Endothelial cell of umbilical vein (primary cell): ENCODE results near the gene SPAG16. TPM values are rescaled to one million over a fixed set of nuclear protein-coding genes. Genes with fewer than 3 reads are reported as not detected.

Source experiments
- BruUV-seq: library from RNA; stranded (reverse); fragments of 400-500 nt; replicated peaks from 2 replicates; lab custom pipeline; 2021; lab: Mats Ljungman, UMichigan
- CTCF ChIA-PET: fragments of 300-600, 350-600 bp; sonication (Branson Sonifier 250); formaldehyde crosslinking; loops from one replicate; lab custom pipeline; 2021; ENCODE audit warnings: antibody characterized with exemption, inconsistent platforms; lab: Charles Lee
- POLR2A ChIA-PET: fragments of 300-600, 350-600 bp; sonication (Branson Sonifier 250); formaldehyde crosslinking; loops from one replicate; lab custom pipeline; 2021; ENCODE audit warnings: antibody characterized with exemption, inconsistent platforms; lab: Charles Lee
- DNase-seq: peaks from one replicate; pipeline ENCODE4 v3.0.0-alpha.2; 2011; ENCODE audit warnings: low read depth, low spot score
- FAIRE-seq: peaks from 2 replicates; lab custom pipeline; 2011; peaks lifted over from hg19 to GRCh38; lab: Jason Lieb, UNC
- H2AFZ ChIP-seq: 2 replicates; pipeline ENCODE4 v1.6.0; 2012; ENCODE audit warnings: low read depth, low read length, control low read depth, inconsistent platforms
- H3K27ac ChIP-seq: 2 replicates; pipeline ENCODE4 v1.5.1; 2011; ENCODE audit warnings: low read depth, mild to moderate bottlenecking, control low read depth, low read length, moderate library complexity; ENCODE audit not compliant: insufficient read depth
- H3K27me3 ChIP-seq, 2 experiments: 2 replicates each; pipeline versions ENCODE4 v1.6.0 to v1.6.1; 2011; ENCODE audit warnings: low read length in 2 of 2, mixed read lengths in 1 of 2; ENCODE audit not compliant: control insufficient read depth in 2 of 2, insufficient read depth in 2 of 2
- H3K36me3 ChIP-seq, 2 experiments: 2 replicates in 1 of 2; 3 replicates in 1 of 2; pipeline ENCODE4 v1.5.1; 2011; ENCODE audit warnings: low read length in 2 of 2, mild to moderate bottlenecking in 1 of 2, moderate library complexity in 1 of 2; ENCODE audit not compliant: control insufficient read depth in 2 of 2, insufficient read depth in 2 of 2; ENCODE audit errors: extremely low read depth in 1 of 2
- H3K4me1 ChIP-seq: 3 replicates; pipeline ENCODE4 v1.5.1; 2011; ENCODE audit warnings: mild to moderate bottlenecking, low read length; ENCODE audit not compliant: control insufficient read depth, insufficient read depth; ENCODE audit errors: extremely low read depth
- H3K4me2 ChIP-seq: 2 replicates; pipeline ENCODE4 v1.6.1; 2011; ENCODE audit warnings: low read length, control low read depth, mixed read lengths; ENCODE audit not compliant: insufficient read depth
- H3K4me3 ChIP-seq, 3 experiments: fragments of 200-600 bp in 1 of 3; sonication (generic), shearing (Covaris generic) in 1 of 3; replicated peaks in 1 of 3; 2 replicates each; pipeline ENCODE4 v1.5.1; 2011 to 2016; ENCODE audit warnings: control low read depth in 3 of 3, low read length in 3 of 3, mild to moderate bottlenecking in 2 of 3, inconsistent platforms in 1 of 3, low read depth in 1 of 3, moderate library complexity in 1 of 3; ENCODE audit not compliant: insufficient read depth in 1 of 3
- H3K79me2 ChIP-seq: 2 replicates; pipeline ENCODE4 v1.6.0; 2012; ENCODE audit warnings: low read length, inconsistent platforms; ENCODE audit not compliant: control insufficient read depth, insufficient read depth
- H3K9ac ChIP-seq: replicated peaks from 2 replicates; pipeline ENCODE3; 2011; ENCODE audit warnings: low read length, control low read depth; ENCODE audit not compliant: insufficient read depth; ENCODE audit errors: extremely low read depth
- H3K9me1 ChIP-seq: replicated peaks from 3 replicates; pipeline ENCODE4 v1.6.0; 2011; ENCODE audit warnings: mild to moderate bottlenecking, low read length; ENCODE audit not compliant: control insufficient read depth, insufficient read depth; ENCODE audit errors: extremely low read depth
- H3K9me3 ChIP-seq: replicated peaks from 2 replicates; pipeline ENCODE4 v1.5.1; 2012; ENCODE audit warnings: low read length, inconsistent platforms; ENCODE audit not compliant: control insufficient read depth, insufficient read depth
- H4K20me1 ChIP-seq: replicated peaks from 2 replicates; pipeline ENCODE3; 2011; ENCODE audit warnings: mild to moderate bottlenecking, low read length; ENCODE audit not compliant: control insufficient read depth, insufficient read depth; ENCODE audit errors: extremely low read depth
- CTCF ChIP-seq, 2 donors: IDR thresholded peaks; 1 replicate in 1 of 2; 2 replicates in 1 of 2; pipeline ENCODE4 v1.5.1; 2011; ENCODE audit warnings: low read length in 2 of 2, mild to moderate bottlenecking in 2 of 2, moderate library complexity in 2 of 2, control low read depth in 1 of 2, inconsistent platforms in 1 of 2, low read depth in 1 of 2; ENCODE audit not compliant: insufficient read depth in 1 of 2; ENCODE audit errors: extremely low read depth in 1 of 2
- EZH2 ChIP-seq: IDR thresholded peaks from 2 replicates; pipeline ENCODE4 v1.6.1; 2012; ENCODE audit warnings: borderline replicate concordance, low read depth, mild to moderate bottlenecking, moderate library complexity, low read length, inconsistent platforms; ENCODE audit not compliant: severe bottlenecking
- FOS ChIP-seq: IDR thresholded peaks from 2 replicates; pipeline ENCODE4 v1.6.1; 2011; ENCODE audit warnings: mild to moderate bottlenecking, low read length, moderate library complexity, borderline replicate concordance; ENCODE audit not compliant: insufficient read depth
- GATA2 ChIP-seq: IDR thresholded peaks from 2 replicates; pipeline ENCODE4 v1.7.0; 2011; ENCODE audit warnings: low read depth, mild to moderate bottlenecking, moderate library complexity, mixed read lengths, low read length; ENCODE audit not compliant: insufficient read length, insufficient read depth
- JUN ChIP-seq: IDR thresholded peaks from 2 replicates; pipeline ENCODE4 v1.6.1; 2011; ENCODE audit warnings: borderline replicate concordance, low read depth; ENCODE audit not compliant: insufficient read length, insufficient read depth
- MAX ChIP-seq: IDR thresholded peaks from 2 replicates; pipeline ENCODE4 v1.6.1; 2011; ENCODE audit not compliant: insufficient read depth, insufficient read length
- MYC ChIP-seq: IDR thresholded peaks from one replicate; pipeline ENCODE4 v1.6.1; 2011; ENCODE audit warnings: mild to moderate bottlenecking, low read depth, low read length
- POLR2A ChIP-seq: IDR thresholded peaks from 2 replicates; pipeline ENCODE4 v1.6.1; 2012; ENCODE audit warnings: low read depth, mild to moderate bottlenecking, control low read depth, low read length
- POLR2AphosphoS5 ChIP-seq: IDR thresholded peaks from 2 replicates; pipeline ENCODE4 v1.6.1; 2012; ENCODE audit warnings: low read depth, mild to moderate bottlenecking, control low read depth, low read length, moderate library complexity; ENCODE audit not compliant: insufficient read depth
- dilution Hi-C: fragments of 300-500 bp; cut with MboI; formaldehyde crosslinking; loops from one replicate; pipeline ENCODE4 v1.15.0; 2019; ENCODE audit warnings: low sequenced_read_pairs; ENCODE audit not compliant: extremely low pct_ligation_motif_present
- intact Hi-C: fragments of 100-400 bp; cut with micrococcal nuclease; formaldehyde crosslinking; loops from one replicate; pipeline ENCODE4 v1.10.0; 2022
- polyA plus RNA-seq, 4 experiments: library from polyadenylated mRNA; depleted of rRNA in 3 of 4; stranded (reverse) in 3 of 4; unstranded in 1 of 4; fragments of >200 nt; gene quantifications; 2 replicates each; pipeline versions ENCODE4 v1.2.1 to v1.2.3, GENCODE V29; 2011 to 2012; ENCODE audit warnings: missing spikeins in 1 of 4
- total RNA-seq: library from RNA; stranded (reverse); gene quantifications from 2 replicates; pipeline ENCODE4 v1.2.3, GENCODE V29; 2021

The SPAG16 gene
- total and polyA plus RNA-seq, 2 donors (not counting 3 experiments of a cell fraction or from before 2014, with no cell fraction given): 4.0 to 7.7 TPM

DNA sequence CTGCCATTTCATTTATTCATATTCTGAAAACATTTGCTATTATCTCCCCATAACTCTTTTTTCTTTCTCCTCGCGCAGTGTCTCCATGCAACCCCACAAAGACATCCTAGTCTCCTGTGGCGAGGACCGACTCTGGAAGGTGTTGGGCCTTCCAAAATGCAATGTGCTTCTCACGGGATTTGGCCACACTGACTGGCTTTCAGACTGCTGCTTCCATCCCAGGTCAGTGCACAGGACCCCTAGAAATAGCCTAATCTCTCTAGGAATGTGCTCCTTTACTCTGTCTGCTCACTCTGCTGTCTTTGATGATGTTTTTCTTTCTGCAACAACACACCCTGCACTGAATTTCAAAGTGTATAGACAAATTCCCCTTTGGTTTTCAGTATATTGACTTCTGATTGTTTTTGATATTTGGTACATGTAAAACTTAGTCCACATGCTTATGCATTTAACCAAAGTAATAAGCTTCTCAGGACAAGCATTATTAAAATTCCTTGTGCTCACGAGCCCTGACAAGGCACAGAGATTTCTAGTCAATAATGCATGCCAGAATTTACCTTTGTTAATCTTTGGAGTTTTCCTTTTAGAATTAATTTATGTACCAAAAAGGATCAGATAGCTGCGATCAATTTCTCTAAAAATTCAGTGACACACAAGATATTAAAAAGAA lies 578.3 kb downstream of the SPAG16 start:
- no peaks in the 10 kb centered on the region for H3K9me1 ChIP-seq
- no TSS peak for BruUV-seq
- no peak overlapping the region for H3K9ac ChIP-seq
- H2AFZ ChIP-seq: no peak overlapping the region
- no peaks in the 10 kb centered on the region for H4K20me1 ChIP-seq
- intact Hi-C loops (no loop called here), dilution Hi-C loops (no loop called here)
- H3K9me3 ChIP-seq: peaks cover 2% of the 10 kb centered on the region
- no peaks in the 10 kb centered on the region for H3K79me2 ChIP-seq
- no peaks in the 10 kb centered on the region for H3K36me3 ChIP-seq
- DNase-seq: no peak
- H3K27ac ChIP-seq: no peak overlapping the region
- H3K4me2 ChIP-seq: no peak overlapping the region
- TF ChIP-seq MAX (no peak), CTCF (IDR thresholded peaks at IDR 0.05; ENCODE audit: extremely low read depth in 1 of 2, insufficient read depth in 1 of 2, low read depth in 1 of 2, low read length in 2 of 2) (no peak), JUN (no peak), FOS (no peak), GATA2 (no peak), EZH2 (no peak), MYC (no peak), POLR2AphosphoS5 (no peak), POLR2A (no peak)
- ChIA-PET POLR2A (no interaction called here), CTCF (no interaction called here)
- FAIRE-seq: no peak
- no peaks in the 10 kb centered on the region for H3K4me1 ChIP-seq
- no peaks in the 10 kb centered on the region for H3K27me3 ChIP-seq
- no peak overlapping the region for H3K4me3 ChIP-seq
